ENCODE data around the gene GALNT8. TPM values are rescaled to one million over a fixed set of nuclear protein-coding genes. Genes with fewer than 3 reads are reported as not detected.

The GALNT8 gene
- total and polyA plus RNA-seq, 2 donors (not counting 1 experiment from before 2014, with no cell fraction given): 0.30 to 1.3 TPM

GRCh38 chr12:4791497-4791896 is 71.3 kb downstream of the GALNT8 start:
- H3K4me1 ChIP-seq (ENCODE audit: control insufficient read depth in 2 of 2, insufficient read depth in 2 of 2, low read length in 2 of 2): no peaks in the 10 kb centered on the region
- H3K27me3 Mint-ChIP-seq: peaks cover 34% of the 10 kb centered on the region
- no peak overlapping the region for H3K4me2 ChIP-seq (replicated peaks; ENCODE audit: low read depth, low read length, poor library complexity, severe bottlenecking)
- POLR2A ChIA-PET: no interaction called here
- CTCF ChIA-PET: no interaction called here
- WGBS (ENCODE audit: insufficient coverage): no CpG with 5 or more reads among the region's 3 CpGs
- H4K20me1 ChIP-seq (ENCODE audit: control insufficient read depth, insufficient read depth, low read length, poor library complexity, severe bottlenecking): no peaks in the 10 kb centered on the region
- ATAC-seq (ENCODE audit: low read depth): no peak
- peaks cover 0 to 4% (median 1%) of the 10 kb centered on the region in 4 experiments for H3K27me3 ChIP-seq (replicated peaks in 1 of 4; ENCODE audit: control extremely low read depth in 1 of 4, control insufficient read depth in 3 of 4, insufficient read depth in 4 of 4, low read length in 3 of 4)
- no peak overlapping the region for H2AFZ ChIP-seq (ENCODE audit: insufficient read depth, low read depth, low read length, poor library complexity, severe bottlenecking)
- no peak overlapping the region for H3K27ac ChIP-seq (ENCODE audit: low read length in 2 of 2)
- H3K4me1 Mint-ChIP-seq: no peaks in the 10 kb centered on the region
- intact Hi-C loops (cut with micrococcal nuclease): no loop called here
- H3K36me3 ChIP-seq (replicated peaks in 1 of 2; ENCODE audit: control extremely low read depth in 1 of 2, control insufficient read depth in 1 of 2, extremely low read depth in 1 of 2, insufficient read depth in 2 of 2, low read length in 1 of 2): no peaks in the 10 kb centered on the region
- H3K27ac Mint-ChIP-seq: no peak overlapping the region
- H3K4me3 ChIP-seq (ENCODE audit: control extremely low read depth in 1 of 5, extremely low read depth in 1 of 5, insufficient read depth in 1 of 5, low read depth in 2 of 5, low read length in 4 of 5): no peak overlapping the region
- no peak overlapping the region for H3K9ac ChIP-seq (ENCODE audit: low read length)
- H3K9me3 ChIP-seq (ENCODE audit: control extremely low read depth in 1 of 3, control insufficient read depth in 2 of 3, insufficient read depth in 1 of 3, low read length in 2 of 3): no peaks in the 10 kb centered on the region
- TF ChIP-seq EZH2 (IDR thresholded peaks at IDR 0.05; ENCODE audit: borderline replicate concordance, insufficient read depth, low read depth, low read length, poor library complexity, severe bottlenecking): no peak
- TF ChIP-seq CTCF (IDR thresholded peaks at IDR 0.05): no peak
- H3K79me2 ChIP-seq (ENCODE audit: control insufficient read depth, insufficient read depth, low read length): no peaks in the 10 kb centered on the region
- H3K9me3 Mint-ChIP-seq (ENCODE audit: insufficient read depth): peaks cover 9% of the 10 kb centered on the region
- DNase-seq: no peak
- no peak overlapping the region for H3K4me3 Mint-ChIP-seq

- intact Hi-C loops (cut with micrococcal nuclease): no loop called here
- Histone ChIP-seq H3K27me3 (replicated peaks in 1 of 4; ENCODE audit: control extremely low read depth in 1 of 4, control insufficient read depth in 3 of 4, insufficient read depth in 4 of 4, low read length in 3 of 4) (peaks cover 0 to 4% (median 1%) of the 10 kb centered on the region in 4 experiments), H2AFZ (ENCODE audit: insufficient read depth, low read depth, low read length, poor library complexity, severe bottlenecking) (no peak overlapping the region), H3K9me3 (ENCODE audit: control extremely low read depth in 1 of 3, control insufficient read depth in 2 of 3, insufficient read depth in 1 of 3, low read length in 2 of 3) (no peaks in the 10 kb centered on the region), H3K9ac (ENCODE audit: low read length) (no peak overlapping the region), H3K4me2 (replicated peaks; ENCODE audit: low read depth, low read length, poor library complexity, severe bottlenecking) (no peak overlapping the region), H3K4me1 (ENCODE audit: control insufficient read depth in 2 of 2, insufficient read depth in 2 of 2, low read length in 2 of 2) (no peaks in the 10 kb centered on the region), H3K4me3 (ENCODE audit: control extremely low read depth in 1 of 5, extremely low read depth in 1 of 5, insufficient read depth in 1 of 5, low read depth in 2 of 5, low read length in 4 of 5) (no peak overlapping the region), H3K27ac (ENCODE audit: low read length in 2 of 2) (no peak overlapping the region), H3K36me3 (replicated peaks in 1 of 2; ENCODE audit: control extremely low read depth in 1 of 2, control insufficient read depth in 1 of 2, extremely low read depth in 1 of 2, insufficient read depth in 2 of 2, low read length in 1 of 2) (no peaks in the 10 kb centered on the region), H4K20me1 (ENCODE audit: control insufficient read depth, insufficient read depth, low read length, poor library complexity, severe bottlenecking) (no peaks in the 10 kb centered on the region), H3K79me2 (ENCODE audit: control insufficient read depth, insufficient read depth, low read length) (no peaks in the 10 kb centered on the region)
- ChIA-PET POLR2A (no interaction called here), CTCF (no interaction called here)
- no peak overlapping the region for H3K27ac Mint-ChIP-seq
- H3K9me3 Mint-ChIP-seq (ENCODE audit: insufficient read depth): peaks cover 9% of the 10 kb centered on the region
- 43% methylated on average over 2 of the region's 3 CpGs for WGBS (ENCODE audit: insufficient coverage)
- no peak for ATAC-seq (ENCODE audit: low read depth)
- peaks cover 50% of the 10 kb centered on the region for H3K27me3 Mint-ChIP-seq
- no peak for DNase-seq
- TF ChIP-seq CTCF (IDR thresholded peaks at IDR 0.05) (no peak), EZH2 (IDR thresholded peaks at IDR 0.05; ENCODE audit: borderline replicate concordance, insufficient read depth, low read depth, low read length, poor library complexity, severe bottlenecking) (no peak)
- H3K4me1 Mint-ChIP-seq: no peaks in the 10 kb centered on the region
- no peak overlapping the region for H3K4me3 Mint-ChIP-seq
Measured at GRCh38 chr12:4794491-4794890, 74.3 kb downstream of the GALNT8 start.

Measured in B cell (primary cell).